ENCODE measurements around the gene GPD2.

GPD2 gene

GRCh38 chr2:156505696-156506095 is 69.5 kb downstream of the GPD2 start:
- POLR2A ChIA-PET = interaction anchor here (0.5 kb wide), 1 partner anchor 22 kb away, joined by 8 read pairs; no protein-coding TSS in a partner anchor
- Histone ChIP-seq H3K27ac (ENCODE audit: extremely low read depth, low read depth, low read length) (no peak overlapping the region), H3K4me3 (ENCODE audit: low read depth, low read length) (no peak overlapping the region), H3K36me3 (ENCODE audit: control insufficient read depth in 2 of 2, insufficient read depth in 1 of 2, low read length in 2 of 2) (no peaks in the 10 kb centered on the region), H3K9me3 (ENCODE audit: control insufficient read depth, insufficient read depth, low read depth, low read length) (no peaks in the 10 kb centered on the region), H3K4me1 (ENCODE audit: control insufficient read depth, insufficient read depth, low read length) (peaks cover 10% of the 10 kb centered on the region; the same call in 1 of the 2 replicates)
- TF ChIP-seq ZSCAN16 (tag by site-specific recombination; IDR thresholded peaks at IDR 0.05) = no peak
- TF ChIP-seq ZFP3 (tag by site-specific recombination; IDR thresholded peaks at IDR 0.05; ENCODE audit: low read depth) = no peak
- TF ChIP-seq ZBTB1 (tag by site-specific recombination; IDR thresholded peaks at IDR 0.05) = no peak
- no peak for TF ChIP-seq PRDM6 (tag by site-specific recombination; IDR thresholded peaks at IDR 0.05)
- no peak for TF ChIP-seq ZNF585B (tag by site-specific recombination; IDR thresholded peaks at IDR 0.05)
- TF ChIP-seq ZNF140 (tag by site-specific recombination; IDR thresholded peaks at IDR 0.05) = no peak
- no peak for TF ChIP-seq ZNF664 (tag by site-specific recombination; IDR thresholded peaks at IDR 0.05)
- TF ChIP-seq ZNF280D (tag by site-specific recombination; IDR thresholded peaks at IDR 0.05) = no peak
- TF ChIP-seq ZNF394 (tag by site-specific recombination; IDR thresholded peaks at IDR 0.05; ENCODE audit: borderline replicate concordance) = no peak
- no peak for TF ChIP-seq ELK4 (IDR thresholded peaks at IDR 0.05; ENCODE audit: borderline replicate concordance, low read depth, low read length)
- no peak for TF ChIP-seq KLF7 (tag by site-specific recombination; IDR thresholded peaks at IDR 0.05; ENCODE audit: borderline replicate concordance)
- TF ChIP-seq ZNF184 (tag by site-specific recombination; IDR thresholded peaks at IDR 0.05) = no peak
- TF ChIP-seq ZSCAN4 (tag by site-specific recombination; IDR thresholded peaks at IDR 0.05) = no peak
- no peak for TF ChIP-seq ZNF791 (tag by site-specific recombination; IDR thresholded peaks at IDR 0.05)
- TF ChIP-seq ZNF837 (tag by site-specific recombination; IDR thresholded peaks at IDR 0.05) = no peak
- no peak for TF ChIP-seq ATF2 (tag by site-specific recombination; IDR thresholded peaks at IDR 0.05; ENCODE audit: low read depth)
- TF ChIP-seq HOXA7 (CRISPR knock-in tag; IDR thresholded peaks at IDR 0.05; ENCODE audit: borderline replicate concordance) = no peak
- no peak for TF ChIP-seq ZNF629 (tag by site-specific recombination; IDR thresholded peaks at IDR 0.05)
- TF ChIP-seq ZNF561 (tag by site-specific recombination; IDR thresholded peaks at IDR 0.05; ENCODE audit: borderline replicate concordance) = no peak
- TF ChIP-seq ZNF354C (tag by site-specific recombination; IDR thresholded peaks at IDR 0.05; ENCODE audit: borderline replicate concordance, low read depth) = no peak
- CTCF ChIA-PET = no interaction called here
